Small intestine (tissue), 16 donors: ENCODE data around the gene NXPH2. TPM values are rescaled to one million over a fixed set of nuclear protein-coding genes. Genes with fewer than 3 reads are reported as not detected.
A peak's percentile ranks its signal among the peaks of the same experiment; 100 is the strongest.

Experiments used
- DNase-seq, 2 donors: peaks; one replicate each; pipeline versions ENCODE4 v3.0.0 to v3.0.0-alpha.2; 2013
- FAIRE-seq: peaks from 2 replicates; lab custom pipeline; 2012; peaks lifted over from hg19 to GRCh38; lab: Jason Lieb, UNC
- H3K27ac ChIP-seq, 3 donors: one replicate each; pipeline ENCODE4 v1.5.1; 2013; ENCODE audit warnings: low read length in 2 of 3, mild to moderate bottlenecking in 2 of 3, control low read depth in 1 of 3, inconsistent platforms in 1 of 3, low read depth in 1 of 3, moderate library complexity in 1 of 3
- H3K27me3 ChIP-seq, 3 donors: one replicate each; pipeline ENCODE4 v1.6.1; 2013; ENCODE audit warnings: low read length in 3 of 3, inconsistent platforms in 1 of 3; ENCODE audit not compliant: control insufficient read depth in 3 of 3, insufficient read depth in 3 of 3
- H3K36me3 ChIP-seq, 3 donors: one replicate each; pipeline ENCODE4 v1.6.1; 2013; ENCODE audit warnings: low read length in 3 of 3, inconsistent platforms in 1 of 3, low read depth in 1 of 3, mild to moderate bottlenecking in 1 of 3, moderate library complexity in 1 of 3; ENCODE audit not compliant: control insufficient read depth in 3 of 3, insufficient read depth in 2 of 3
- H3K4me1 ChIP-seq, 3 donors: one replicate each; pipeline ENCODE4 v1.6.1; 2013; ENCODE audit warnings: low read length in 2 of 3, inconsistent platforms in 1 of 3, low read depth in 1 of 3, mild to moderate bottlenecking in 1 of 3, moderate library complexity in 1 of 3; ENCODE audit not compliant: control insufficient read depth in 3 of 3, insufficient read depth in 2 of 3
- H3K4me3 ChIP-seq, 3 donors: one replicate each; pipeline ENCODE4 v1.5.1; 2013; ENCODE audit warnings: low read length in 3 of 3, control low read depth in 1 of 3, inconsistent platforms in 1 of 3, low read depth in 1 of 3, mild to moderate bottlenecking in 1 of 3, moderate library complexity in 1 of 3
- H3K9me3 ChIP-seq, 2 donors: one replicate each; pipeline ENCODE4 v1.6.1; 2013; ENCODE audit warnings: low read depth in 1 of 2, low read length in 1 of 2; ENCODE audit not compliant: control insufficient read depth in 2 of 2, insufficient read depth in 1 of 2
- WGBS, 3 donors: extraction: QIAGEN DNeasy Blood & Tissue Kit; methylation state at CpG; one replicate each; pipeline ENCODE4 v1.1.7; 2013; 5-methylcytosine and 5-hydroxymethylcytosine counted together
- long read RNA-seq, 10 donors: transcript quantifications; one replicate each; lab custom pipeline, GENCODE V29; 2026
- polyA plus RNA-seq, 4 donors: library from polyadenylated mRNA; stranded (reverse) in 3 of 4; unstranded in 1 of 4; fragments of 200-250 nt in 3 of 4; fragments of 120-200 nt in 1 of 4; gene quantifications; one replicate each; pipeline versions ENCODE4 v1.2.1 to v1.2.3, GENCODE V29; 2013
- donor health status: healthy with polysubstance abuse.
- donor health status: control.
- donor health status: control.
- donor health status: Bipolar disorder and iron deficiency.
- donor health status: healthy.

Gene NXPH2
- under 1 TPM in 2 of 4 donors, not detected in 2; 0.24 TPM for polyA plus RNA-seq
- long read RNA-seq, donor 1: 0 reads
- long read RNA-seq, donor 2: 0 reads
- long read RNA-seq, donor 3: 0 reads
- long read RNA-seq, donor 4: 0 reads
- long read RNA-seq, donor 5: 0 reads
- long read RNA-seq, donor 6: 0 reads
- long read RNA-seq, donor 7: 0 reads
- long read RNA-seq, donor 8: 0 reads
- long read RNA-seq, donor 9: 0 reads
- long read RNA-seq, donor 10, partial matches to known transcripts: 0 of 2 reads
- long read RNA-seq, donor 10, other reads (novel, unspliced or antisense): 0 of 2 reads

- Histone ChIP-seq H3K36me3 (no peaks in the 10 kb centered on the region), H3K27ac (no peak within 1 kb of the TSS), H3K9me3 (no peaks in the 10 kb centered on the region), H3K27me3 (peaks cover 12 to 48% (median 14%) of the 10 kb centered on the region in 3 donors), H3K4me3 (peak within 1 kb of the TSS in 1 of 3 donors; percentile 15), H3K4me1 (peaks cover 0 to 9% (median 0%) of the 10 kb centered on the region in 3 donors)
- WGBS, 3 donors: 2 to 7% (median 4%) methylated on average over 32 to 58 of the region's 58 CpGs
- DNase-seq (peak in 1 of 2 donors; percentile 16), FAIRE-seq (no peak)
These were observed at the start of gene NXPH2 for GRCh38 chr2:138779781-138780445. NXPH2 (minus strand) TSS chr2:138780390; CDS start chr2:138780241, 149 bp downstream.

GRCh38 chr2:138829326-138829919 lies 49.2 kb upstream of the NXPH2 start:
- WGBS, 3 donors: 35 to 42% (median 35%) methylated on average over 3 of the region's 3 CpGs
- H3K27ac ChIP-seq: no peak overlapping the region
- no peaks in the 10 kb centered on the region for H3K9me3 ChIP-seq
- DNase-seq: peak; percentile 16 to 30
- H3K4me3 ChIP-seq: no peak overlapping the region
- no peaks in the 10 kb centered on the region for H3K27me3 ChIP-seq
- H3K36me3 ChIP-seq: no peaks in the 10 kb centered on the region
- FAIRE-seq: no peak
- H3K4me1 ChIP-seq: no peaks in the 10 kb centered on the region

GRCh38 chr2:138827426-138828054 lies 47.4 kb upstream of the NXPH2 start:
- Histone ChIP-seq H3K36me3 (no peaks in the 10 kb centered on the region), H3K27ac (no peak overlapping the region), H3K4me1 (no peaks in the 10 kb centered on the region), H3K4me3 (no peak overlapping the region), H3K9me3 (no peaks in the 10 kb centered on the region), H3K27me3 (no peaks in the 10 kb centered on the region)
- FAIRE-seq: no peak
- 17 to 28% (median 21%) methylated on average over 3 of the region's 3 CpGs for WGBS, 3 donors
- peak; percentile 58 to 60 for DNase-seq

GRCh38 chr2:138823666-138824065 lies 43.5 kb upstream of the NXPH2 start:
- H3K36me3 ChIP-seq: no peaks in the 10 kb centered on the region
- H3K27me3 ChIP-seq: no peaks in the 10 kb centered on the region
- DNase-seq (no peak), FAIRE-seq (no peak)
- no peaks in the 10 kb centered on the region for H3K4me1 ChIP-seq
- H3K27ac ChIP-seq: no peak overlapping the region
- no peak overlapping the region for H3K4me3 ChIP-seq
- no peaks in the 10 kb centered on the region for H3K9me3 ChIP-seq
- 47 to 66% (median 56%) methylated on average over 2 of the region's 2 CpGs for WGBS, 3 donors

GRCh38 chr2:138819964-138820363 lies 39.8 kb upstream of the NXPH2 start:
- H3K36me3 ChIP-seq: no peaks in the 10 kb centered on the region
- no peak overlapping the region for H3K27ac ChIP-seq
- H3K27me3 ChIP-seq: no peaks in the 10 kb centered on the region
- H3K4me1 ChIP-seq: no peaks in the 10 kb centered on the region
- H3K4me3 ChIP-seq: no peak overlapping the region
- no peak for FAIRE-seq
- WGBS, 3 donors: 87 to 91% (median 90%) methylated on average over 3 of the region's 3 CpGs
- H3K9me3 ChIP-seq: no peaks in the 10 kb centered on the region
- DNase-seq: no peak

- Histone ChIP-seq H3K27ac (no peak overlapping the region), H3K36me3 (no peaks in the 10 kb centered on the region), H3K4me1 (no peaks in the 10 kb centered on the region), H3K27me3 (no peaks in the 10 kb centered on the region), H3K4me3 (no peak overlapping the region), H3K9me3 (no peaks in the 10 kb centered on the region)
- DNase-seq: no peak
- FAIRE-seq: no peak
- 24 to 47% (median 45%) methylated on average over 1 of the region's 1 CpG for WGBS, 3 donors
These were observed 38.4 kb upstream of the NXPH2 start for GRCh38 chr2:138818556-138818955.

- no peak for FAIRE-seq
These were observed 34.1 kb upstream of the NXPH2 start for GRCh38 chr2:138814123-138814898.

GRCh38 chr2:138811431-138811830 lies 31.2 kb upstream of the NXPH2 start:
- DNase-seq (no peak), FAIRE-seq (no peak)
- H3K36me3 ChIP-seq: no peaks in the 10 kb centered on the region
- no peak overlapping the region for H3K4me3 ChIP-seq
- no peak overlapping the region for H3K27ac ChIP-seq
- H3K4me1 ChIP-seq: no peaks in the 10 kb centered on the region
- WGBS, 3 donors: 56 to 80% (median 64%) methylated on average over 3 of the region's 3 CpGs
- peaks cover 0 to 3% (median 3%) of the 10 kb centered on the region in 3 donors for H3K27me3 ChIP-seq
- no peaks in the 10 kb centered on the region for H3K9me3 ChIP-seq

More at GRCh38 chr2:138814123-138814898, 34.1 kb upstream of the NXPH2 start:
- Histone ChIP-seq H3K36me3 (no peaks in the 10 kb centered on the region), H3K4me3 (no peak overlapping the region), H3K27me3 (peaks cover 0 to 3% (median 0%) of the 10 kb centered on the region in 3 donors), H3K27ac (no peak overlapping the region), H3K4me1 (no peaks in the 10 kb centered on the region), H3K9me3 (no peaks in the 10 kb centered on the region)
- no peak for DNase-seq
- 47 to 57% (median 49%) methylated on average over 4 of the region's 4 CpGs for WGBS, 3 donors
